Stimulated activated CD8-positive, alpha-beta memory T cell treated with anti-CD3 and anti-CD28 coated beads, Interleukin-7, amount 100 ng/mL, for 4 hours (primary cell): ENCODE data around the gene PRSS8.
A peak's percentile ranks its signal among the peaks of the same experiment; 100 is the strongest.
"Not testable (repeated sequence)": the region's sequence is repeated elsewhere in the genome, so short reads cannot be mapped to it uniquely, and the experiment has no call there.

Source experiments
- DNase-seq, 2 donors: peaks; one replicate each; pipeline ENCODE4 v3.0.0-alpha.2; 2020; ENCODE audit warnings: low read depth in 2 of 2

The PRSS8 gene

DNA sequence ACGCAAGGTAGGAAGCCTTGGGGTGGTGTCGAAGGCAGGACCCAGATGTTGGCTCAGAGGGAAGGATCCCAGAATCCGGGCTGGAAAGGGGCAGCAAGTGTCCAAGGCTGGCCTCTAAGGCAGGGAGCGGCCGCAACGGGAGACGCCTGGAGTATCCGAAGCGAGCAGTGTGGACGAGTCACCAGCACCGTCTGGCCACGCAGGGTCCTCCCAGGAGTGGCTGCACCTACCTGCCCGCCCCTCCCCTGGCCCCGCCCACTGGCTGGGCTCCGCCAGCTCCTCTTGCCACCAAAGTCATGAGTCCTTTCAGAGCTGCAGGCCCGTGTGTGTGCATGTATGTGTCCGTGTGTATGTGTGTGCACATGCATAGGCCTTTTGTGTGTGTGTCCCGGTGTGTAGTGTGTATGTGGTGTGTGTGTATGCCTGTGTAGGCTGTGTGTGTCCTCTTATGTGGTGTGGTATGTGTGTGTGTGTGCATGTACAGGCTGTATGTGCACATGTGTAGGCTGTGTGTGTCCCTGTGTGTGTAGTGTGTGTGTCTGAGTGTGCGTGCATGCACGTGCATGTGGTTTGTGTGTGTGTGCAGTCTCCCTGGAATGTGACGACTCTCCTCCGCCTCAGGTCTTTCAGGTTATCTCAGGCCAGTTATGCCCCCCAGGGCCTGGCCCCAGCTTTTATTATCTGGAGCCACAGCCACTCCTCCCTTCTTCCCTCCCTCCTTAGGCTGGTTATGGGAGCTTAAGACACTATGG, at the start of gene PRSS8:
PRSS8 (minus strand) TSS at position 193 of the 752 bp plus-strand sequence. CDS start 229 bp downstream, outside the sequence.
- DNase-seq: no peak

- no peak for DNase-seq
Measured at GRCh38 chr16:31184888-31185287, 49.4 kb upstream of the PRSS8 start.

DNA sequence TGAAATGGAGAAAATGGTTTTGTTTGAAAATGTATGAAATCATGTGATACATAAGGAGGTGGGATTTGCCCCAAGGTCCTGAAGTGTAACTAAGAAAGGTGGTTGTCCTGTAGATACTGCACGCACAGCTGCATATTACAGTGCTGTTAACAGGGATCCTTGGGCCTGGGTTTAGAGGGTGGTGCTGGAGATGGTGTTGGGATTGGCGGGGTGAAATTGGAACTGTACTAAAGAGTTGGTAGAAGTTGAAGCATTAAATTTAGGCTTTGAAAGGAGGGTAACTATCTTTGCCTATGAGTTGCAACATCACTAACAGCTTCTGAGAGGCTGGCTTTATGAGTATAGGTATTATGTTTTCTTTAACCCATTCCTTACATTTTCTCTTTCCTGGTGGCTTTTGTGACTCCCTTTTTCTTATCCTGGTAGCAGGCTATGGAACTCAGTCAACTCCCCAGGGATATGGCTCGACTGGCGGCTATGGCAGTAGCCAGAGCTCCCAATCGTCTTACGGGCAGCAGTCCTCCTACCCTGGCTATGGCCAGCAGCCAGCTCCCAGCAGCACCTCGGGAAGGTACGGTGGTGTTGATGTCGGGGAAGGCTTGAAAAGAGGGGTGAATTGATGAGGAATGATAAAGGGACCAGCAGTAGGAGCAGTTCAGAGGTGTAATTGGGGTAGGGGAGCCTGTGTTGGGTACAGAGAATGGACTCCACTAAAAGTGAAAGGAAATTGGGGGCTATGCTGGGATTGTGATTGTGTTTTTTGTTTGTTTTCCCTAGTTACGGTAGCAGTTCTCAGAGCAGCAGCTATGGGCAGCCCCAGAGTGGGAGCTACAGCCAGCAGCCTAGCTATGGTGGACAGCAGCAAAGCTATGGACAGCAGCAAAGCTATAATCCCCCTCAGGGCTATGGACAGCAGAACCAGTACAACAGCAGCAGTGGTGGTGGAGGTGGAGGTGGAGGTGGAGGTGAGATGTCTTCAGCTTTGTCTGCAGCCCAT, 48.2 kb upstream of the PRSS8 start:
- no peak for DNase-seq

DNA sequence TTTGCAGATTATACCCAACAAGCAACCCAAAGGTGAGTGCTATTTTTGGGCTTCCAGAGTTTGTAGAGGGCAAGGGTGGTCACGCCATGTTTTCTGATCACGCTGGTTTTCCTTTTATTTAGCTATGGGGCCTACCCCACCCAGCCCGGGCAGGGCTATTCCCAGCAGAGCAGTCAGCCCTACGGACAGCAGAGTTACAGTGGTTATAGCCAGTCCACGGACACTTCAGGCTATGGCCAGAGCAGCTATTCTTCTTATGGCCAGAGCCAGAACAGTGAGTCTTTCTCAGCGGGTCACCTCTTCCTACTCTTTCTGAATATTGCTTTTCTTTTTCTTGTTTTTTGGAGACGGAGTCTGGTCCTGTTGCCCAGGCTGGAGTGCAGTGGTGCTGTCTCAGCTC, 46.9 kb upstream of the PRSS8 start:
- no peak for DNase-seq

GRCh38 chr16:31181102-31181830, 45.7 kb upstream of the PRSS8 start:
- DNase-seq: peak in 1 of 2 donors; percentile 17

GRCh38 chr16:31179747-31180459, 44.4 kb upstream of the PRSS8 start, which contains the start of gene FUS:
TSS of gene FUS (plus strand) at chr16:31180139. CDS start at chr16:31180215, 76 bp downstream.
- DNase-seq: peak; percentile 76 to 82

DNA sequence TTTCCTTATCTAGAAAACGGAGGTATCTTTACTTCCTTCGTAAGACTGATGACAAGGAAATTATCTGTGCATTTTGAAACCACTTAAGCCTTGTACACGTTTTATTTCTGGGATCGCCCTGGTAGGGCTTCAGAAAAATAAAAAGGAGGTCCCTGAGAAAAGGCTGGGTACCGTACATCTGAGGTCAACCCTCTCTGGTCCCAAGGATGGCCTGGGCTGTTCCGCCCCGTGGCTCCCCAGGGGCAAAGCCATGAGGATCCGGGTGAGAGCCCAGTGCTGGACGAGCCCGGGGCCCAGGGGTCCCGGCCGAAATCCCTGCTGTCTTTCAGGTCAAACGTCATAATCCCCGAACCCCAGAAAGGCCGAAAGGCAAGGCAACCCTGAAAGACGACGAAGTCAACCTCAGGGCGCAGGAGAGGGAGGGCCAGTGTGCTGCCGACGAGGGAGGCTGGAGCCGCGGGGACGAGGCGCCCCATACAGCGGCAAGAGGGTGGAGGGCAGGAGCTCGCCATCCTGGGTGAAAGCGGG, 43.8 kb upstream of the PRSS8 start:
- no peak for DNase-seq

DNA sequence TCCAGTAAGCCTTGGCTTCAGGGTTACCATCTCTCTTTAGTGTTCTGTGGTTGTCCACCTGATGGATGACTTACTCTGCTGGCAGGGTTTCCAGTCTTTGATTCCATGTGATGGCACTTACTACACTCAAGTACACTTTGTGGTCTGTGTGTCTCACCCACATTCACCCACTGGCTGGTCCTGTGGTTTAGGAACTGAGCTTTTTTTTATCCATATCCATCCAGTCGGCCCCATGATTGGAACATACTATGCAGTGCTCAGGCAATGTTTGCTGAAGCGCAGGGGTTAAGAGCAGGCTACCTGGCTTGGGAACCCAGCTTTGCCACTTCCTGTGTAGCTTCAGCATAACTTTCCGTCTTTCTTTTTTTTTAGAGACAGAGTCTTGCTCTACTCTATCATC, 41.6 kb upstream of the PRSS8 start:
- peak; percentile 19 to 31 for DNase-seq

DNA sequence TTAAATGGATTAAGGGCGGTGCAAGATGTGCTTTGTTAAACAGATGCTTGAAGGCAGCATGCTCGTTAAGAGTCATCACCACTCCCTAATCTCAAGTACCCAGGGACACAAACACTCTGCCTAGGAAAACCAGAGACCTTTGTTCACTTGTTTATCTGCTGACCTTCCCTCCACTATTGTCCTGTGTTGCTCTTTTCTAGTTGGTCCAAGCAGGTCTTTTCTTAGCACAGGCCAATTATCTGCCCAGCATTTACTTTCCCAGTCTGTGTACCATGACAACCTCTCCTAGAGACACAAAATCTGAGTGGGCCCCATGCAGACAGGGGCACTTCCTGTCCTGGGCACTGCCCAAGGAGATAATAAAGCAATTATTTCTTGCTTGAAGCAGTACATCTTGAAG, 34.5 kb upstream of the PRSS8 start:
- not testable (repeated sequence) for DNase-seq

DNA sequence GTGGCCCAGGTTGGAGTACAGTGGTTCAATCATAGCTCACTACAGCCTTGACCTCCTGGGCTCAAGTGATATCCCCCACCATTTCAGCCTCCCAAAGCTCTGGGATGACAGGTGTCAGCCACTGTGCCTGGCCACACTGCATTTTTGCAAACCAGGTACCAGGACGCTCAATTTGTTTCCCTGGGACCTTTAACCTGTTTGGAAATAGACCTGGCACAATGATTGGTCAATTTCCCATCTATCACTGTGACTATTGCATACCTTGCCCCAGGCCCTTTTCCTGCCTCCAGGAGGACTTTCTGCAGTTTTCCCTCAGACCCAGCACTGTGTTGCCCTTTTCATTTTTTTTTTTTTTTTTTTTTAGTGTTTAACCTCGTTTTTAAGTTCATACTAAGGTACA, 33.3 kb upstream of the PRSS8 start:
- DNase-seq: no peak

- no peak for DNase-seq
Measured at GRCh38 chr16:31167315-31167714, 31.8 kb upstream of the PRSS8 start.

GRCh38 chr16:31157136-31157535, 21.6 kb upstream of the PRSS8 start:
- DNase-seq: no peak

DNA sequence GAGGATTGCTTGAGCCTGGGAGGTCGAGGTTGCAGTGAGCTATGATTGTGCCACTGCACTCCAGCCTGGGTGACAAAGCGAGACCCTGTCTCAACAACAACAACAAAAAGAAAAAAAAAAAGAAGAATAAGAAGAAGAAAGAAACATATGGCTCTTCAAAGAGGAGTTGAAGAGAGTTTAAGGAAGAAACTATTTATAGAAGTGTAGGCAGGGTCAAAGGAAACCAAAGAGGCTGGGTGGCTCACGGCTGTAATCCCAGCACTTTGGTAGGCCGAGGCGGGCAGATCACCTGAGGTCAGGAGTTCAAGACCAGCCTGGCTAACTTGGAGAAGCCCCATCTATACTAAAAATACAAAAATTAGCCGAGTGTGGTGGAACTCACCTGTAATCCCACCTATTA, 15.4 kb upstream of the PRSS8 start:
- not testable (repeated sequence) for DNase-seq

GRCh38 chr16:31149894-31150890, 14.7 kb upstream of the PRSS8 start, which contains the start of gene PRSS36:
TSS of gene PRSS36 (minus strand) at chr16:31150066. CDS start at chr16:31150035, 31 bp downstream.
- DNase-seq: no peak

- DNase-seq: no peak
Measured at GRCh38 chr16:31149332-31149731, 13.8 kb upstream of the PRSS8 start.

- no peak for DNase-seq
Measured at GRCh38 chr16:31148896-31149295, 13.4 kb upstream of the PRSS8 start.

DNA sequence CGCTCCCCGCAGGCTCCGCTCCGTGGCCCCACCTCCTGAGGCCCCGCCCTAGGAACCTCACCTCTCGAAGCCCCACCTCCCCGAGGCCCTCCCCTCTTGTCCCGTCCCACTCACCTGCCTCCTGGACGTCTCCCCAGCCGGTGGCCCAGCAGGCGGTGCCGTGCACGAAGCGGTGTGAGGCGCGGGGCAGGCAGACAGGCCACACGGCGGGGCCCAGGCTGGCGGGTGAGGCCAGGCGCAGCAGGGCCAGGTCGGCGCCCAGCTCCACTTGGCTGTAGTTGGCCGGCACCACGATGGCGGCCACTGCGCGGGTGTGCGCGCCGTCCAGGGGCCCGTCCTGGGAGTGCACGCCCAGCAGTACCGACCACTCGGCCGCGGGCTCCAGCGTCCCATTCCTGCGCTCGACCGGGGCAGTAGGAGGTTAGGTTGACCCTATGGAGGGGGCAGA, 12.8 kb upstream of the PRSS8 start:
- DNase-seq: no peak

DNA sequence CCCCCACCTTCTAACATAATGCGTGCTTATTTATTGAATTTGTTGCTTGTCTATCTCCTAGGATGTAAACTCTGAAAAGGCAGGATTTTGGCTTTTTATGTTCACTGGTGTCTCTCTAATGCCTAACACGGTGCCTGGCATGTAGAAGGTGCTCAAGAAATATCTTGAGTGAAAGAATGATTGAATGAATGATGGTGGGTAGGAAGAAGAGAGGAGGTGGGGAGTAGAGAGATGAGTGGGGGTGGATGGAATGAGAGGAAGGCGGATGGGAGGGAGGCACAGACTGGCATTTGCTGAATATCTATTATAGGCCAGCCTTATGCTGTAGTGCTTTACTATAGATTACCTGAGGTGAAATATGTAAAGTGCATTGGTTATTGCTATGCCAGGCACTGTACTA, 12.0 kb upstream of the PRSS8 start:
- DNase-seq: no peak

GRCh38 chr16:31145398-31145990, 10.0 kb upstream of the PRSS8 start:
- DNase-seq: no peak
